HG03064 (cell line): ENCODE data around the gene ENGASE.

Source experiments
- ATAC-seq: cut with Tn5 transposase; IDR thresholded peaks from one replicate; pipeline ENCODE4 v1.9.1; 2021; ENCODE audit warnings: low read depth; ENCODE audit not compliant: unreplicated experiment

The ENGASE gene

GRCh38 chr17:79078476-79079190 lies 4.0 kb downstream of the ENGASE start:
- no peak for ATAC-seq

DNA sequence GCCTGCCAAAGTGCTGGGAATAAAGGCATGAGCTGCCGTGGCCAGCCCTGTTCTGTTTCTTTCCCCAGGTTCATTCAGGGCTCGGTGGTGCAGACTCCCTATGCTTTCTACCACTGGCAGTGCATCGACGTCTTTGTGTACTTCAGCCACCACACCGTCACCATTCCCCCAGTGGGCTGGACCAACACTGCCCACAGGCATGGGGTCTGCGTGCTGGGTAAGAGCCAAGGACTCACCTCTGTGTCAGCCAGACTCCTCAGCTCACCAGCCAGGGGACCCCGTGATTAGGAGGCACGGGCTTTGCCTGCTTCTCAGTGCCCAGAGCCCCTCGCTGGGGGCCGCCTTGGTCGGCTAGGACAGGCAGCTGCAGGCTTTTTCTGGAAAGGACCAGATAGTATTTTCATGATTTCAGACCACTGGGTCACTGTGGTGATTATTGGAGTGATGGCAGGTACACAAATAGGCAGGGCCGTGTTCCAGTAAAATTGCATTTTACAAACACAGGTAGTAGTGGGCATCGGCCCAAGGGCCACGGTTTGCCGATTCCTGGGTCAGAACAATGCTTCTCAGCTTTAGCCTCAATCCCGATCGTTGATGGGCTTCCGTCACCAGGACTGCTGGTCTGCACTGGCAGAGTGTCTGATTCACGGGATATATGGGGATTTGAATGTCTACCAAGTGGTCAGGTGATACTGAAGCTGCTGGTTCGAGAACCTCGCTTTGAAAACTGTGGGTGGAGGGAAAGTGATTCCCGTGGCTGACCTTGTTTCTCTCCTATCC lies 5.0 kb downstream of the ENGASE start:
- no peak for ATAC-seq

GRCh38 chr17:79080349-79080748 lies 5.7 kb downstream of the ENGASE start:
- no peak for ATAC-seq

DNA sequence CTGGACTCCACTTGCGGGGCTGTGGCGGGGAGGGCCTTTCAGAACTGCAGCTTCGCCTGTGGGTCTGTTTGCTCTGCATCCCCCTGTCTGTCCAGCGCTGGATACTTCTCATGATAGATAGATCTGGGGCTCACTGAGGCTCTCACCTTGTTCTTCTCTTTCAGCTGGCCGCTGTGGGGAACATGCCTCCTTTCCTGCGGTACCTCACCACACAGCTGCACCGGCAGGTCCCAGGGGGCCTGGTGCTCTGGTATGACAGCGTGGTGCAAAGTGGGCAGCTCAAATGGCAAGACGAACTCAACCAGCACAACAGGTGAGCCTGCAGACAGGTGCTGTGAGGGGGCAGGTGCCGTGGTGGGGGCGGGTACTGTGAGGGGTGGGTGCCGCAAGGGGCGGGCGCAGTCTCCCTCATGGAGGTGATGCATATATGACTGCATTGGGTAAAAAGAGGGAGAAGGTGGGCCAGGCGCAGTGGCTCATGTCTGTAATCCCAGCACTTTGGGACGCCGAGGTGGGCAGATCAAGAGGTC lies 6.2 kb downstream of the ENGASE start:
- no peak for ATAC-seq

DNA sequence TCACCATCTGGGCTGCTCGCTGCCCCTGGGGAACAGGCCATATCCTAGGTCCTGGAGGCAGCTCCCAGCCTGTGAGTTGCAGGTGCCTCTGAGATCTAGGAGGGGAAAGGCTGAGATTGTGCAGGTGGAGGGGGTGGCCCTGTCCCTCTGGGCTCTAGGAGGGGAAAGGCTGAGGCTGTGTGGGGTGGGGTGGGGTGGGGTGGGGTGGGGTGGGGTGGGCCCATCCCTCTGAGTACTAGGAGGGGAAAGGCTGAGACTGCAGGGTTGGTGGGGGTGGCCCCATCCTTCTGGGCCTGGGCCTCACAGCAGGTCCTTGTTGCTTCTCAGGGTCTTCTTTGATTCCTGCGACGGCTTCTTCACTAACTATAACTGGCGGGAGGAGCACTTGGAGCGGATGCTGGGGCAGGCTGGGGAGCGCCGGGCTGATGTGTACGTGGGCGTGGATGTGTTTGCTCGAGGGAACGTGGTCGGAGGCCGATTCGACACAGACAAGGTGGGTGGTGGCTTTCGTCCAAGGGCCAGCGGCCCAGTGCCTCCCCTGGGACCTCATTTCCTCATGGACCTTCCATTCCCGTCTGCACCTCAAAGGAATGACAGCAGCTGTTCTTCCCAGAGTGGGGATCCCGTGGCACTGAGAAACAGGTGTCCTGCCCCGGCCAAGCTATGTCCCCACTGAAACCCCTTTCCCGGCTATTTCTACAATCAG lies 7.1 kb downstream of the ENGASE start:
- no peak for ATAC-seq

- no peak for ATAC-seq
Measured at GRCh38 chr17:79082311-79083190, 7.9 kb downstream of the ENGASE start.

DNA sequence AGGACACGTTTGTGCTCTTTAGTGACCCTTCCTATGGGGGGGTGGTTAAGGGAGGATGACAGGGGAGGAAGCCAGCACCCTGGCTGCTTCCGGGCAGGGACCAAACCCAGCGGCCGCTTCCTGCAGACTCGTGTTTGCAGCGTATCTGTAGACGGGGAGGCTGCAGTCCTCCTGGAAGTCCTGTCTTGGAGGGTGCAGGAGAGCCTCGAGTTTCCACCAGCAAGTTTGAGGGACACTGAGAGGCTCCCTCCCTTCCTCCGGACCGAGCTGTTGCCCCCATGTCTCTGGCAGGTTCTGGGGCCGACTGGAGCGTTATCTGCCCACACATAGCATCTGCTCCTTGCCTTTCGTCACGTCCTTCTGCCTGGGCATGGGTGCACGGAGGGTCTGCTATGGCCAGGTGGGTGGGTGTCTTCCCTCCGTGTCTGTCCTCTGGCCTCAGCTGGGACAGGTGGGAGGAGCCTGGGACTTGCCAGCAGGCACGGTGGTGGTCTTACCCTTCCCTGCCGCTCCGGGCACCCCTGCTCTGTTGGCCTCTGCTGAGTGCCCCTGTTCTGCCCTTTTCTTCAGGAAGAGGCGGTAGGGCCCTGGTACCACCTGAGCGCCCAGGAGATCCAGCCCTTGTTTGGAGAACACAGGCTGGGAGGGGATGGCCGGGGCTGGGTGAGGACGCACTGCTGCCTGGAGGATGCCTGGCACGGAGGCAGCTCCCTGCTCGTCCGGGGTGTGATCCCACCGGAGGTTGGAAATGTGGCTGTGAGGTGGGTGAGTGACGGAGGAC lies 8.8 kb downstream of the ENGASE start:
- ATAC-seq = no peak

- ATAC-seq = no peak
Measured at GRCh38 chr17:79084291-79085153, 9.9 kb downstream of the ENGASE start.

GRCh38 chr17:79085154-79085920 lies 10.7 kb downstream of the ENGASE start:
- no peak for ATAC-seq

DNA sequence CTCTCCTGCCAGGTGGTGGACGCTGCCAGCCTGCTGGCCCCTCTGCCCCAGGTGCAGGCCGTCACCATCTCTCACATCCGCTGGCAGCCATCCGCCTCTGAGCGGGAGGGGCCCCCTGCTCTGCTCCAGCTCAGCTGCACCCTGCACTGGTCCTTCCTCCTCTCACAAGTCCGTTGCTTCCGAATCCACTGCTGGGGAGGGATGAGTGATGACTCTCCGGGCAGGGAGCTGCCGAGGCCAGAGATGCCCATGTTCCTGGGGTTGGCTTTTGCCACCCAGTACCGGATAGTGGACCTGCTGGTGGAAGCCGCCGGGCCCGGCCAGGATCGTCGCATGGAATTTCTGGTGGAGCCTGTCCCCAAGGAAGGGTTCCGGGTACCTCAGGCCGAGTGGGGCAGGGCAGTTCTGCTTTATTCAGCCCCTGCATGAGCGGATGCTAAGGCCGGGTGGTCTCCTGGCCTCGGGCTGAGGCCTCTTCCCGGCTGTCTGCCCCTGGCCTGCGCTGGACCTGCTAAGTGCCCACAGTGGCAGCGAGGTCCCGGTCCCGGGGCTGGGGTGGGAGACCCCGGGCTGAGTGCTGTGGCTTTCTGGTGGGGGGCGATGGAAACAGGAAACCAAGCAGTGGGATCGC lies 11.4 kb downstream of the ENGASE start:
- ATAC-seq = no peak

GRCh38 chr17:79086609-79087427 lies 12.2 kb downstream of the ENGASE start:
- ATAC-seq = no peak

GRCh38 chr17:79087428-79088143 lies 13.0 kb downstream of the ENGASE start:
- no peak for ATAC-seq

DNA sequence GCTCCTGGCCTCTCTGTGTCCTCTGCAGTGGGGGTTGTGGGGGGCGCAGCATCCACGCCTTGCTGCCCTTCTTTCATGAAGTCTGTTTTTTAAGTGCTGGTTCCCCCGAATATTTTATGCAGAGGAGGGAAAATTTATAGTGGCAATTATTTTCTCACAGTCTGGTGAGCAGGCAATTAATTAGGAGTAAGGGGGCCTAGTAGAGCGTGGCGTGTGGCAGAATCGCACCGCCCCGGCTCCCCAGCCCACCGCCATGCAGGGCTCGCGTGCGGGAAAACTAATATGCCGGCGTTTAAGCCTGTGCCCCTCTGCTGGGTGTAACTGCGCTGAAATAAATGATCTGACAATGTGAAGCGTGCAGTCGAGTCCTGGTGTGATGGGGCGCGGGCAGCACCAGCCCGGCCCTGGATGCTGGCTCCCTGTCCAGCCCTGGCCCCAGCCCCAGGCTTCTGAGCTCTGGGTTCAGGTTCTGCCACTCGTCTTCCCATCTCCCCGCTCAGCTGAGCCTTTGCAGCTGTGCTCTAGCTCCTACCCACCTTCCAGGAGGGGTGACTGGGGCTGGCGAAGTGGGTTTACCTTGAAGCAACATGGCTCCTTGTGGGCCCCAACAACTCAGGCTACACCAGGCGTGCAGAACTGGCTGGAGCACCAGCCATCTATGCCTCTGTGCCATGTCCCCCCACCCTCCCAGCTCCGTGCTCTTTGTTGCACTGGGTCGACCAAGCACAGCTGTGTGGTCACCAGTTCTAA lies 13.8 kb downstream of the ENGASE start:
- no peak for ATAC-seq

GRCh38 chr17:79088997-79089328 lies 14.3 kb downstream of the ENGASE start:
- no peak for ATAC-seq

GRCh38 chr17:79089720-79090442 lies 15.3 kb downstream of the ENGASE start:
- no peak for ATAC-seq
